ENCODE results near the gene GRM4.

The GRM4 gene

GRCh38 chr6:34126419-34126818, 19.5 kb downstream of the GRM4 start:
- H3K27ac ChIP-seq = no peak overlapping the region
- TF ChIP-seq, protein P1, sequence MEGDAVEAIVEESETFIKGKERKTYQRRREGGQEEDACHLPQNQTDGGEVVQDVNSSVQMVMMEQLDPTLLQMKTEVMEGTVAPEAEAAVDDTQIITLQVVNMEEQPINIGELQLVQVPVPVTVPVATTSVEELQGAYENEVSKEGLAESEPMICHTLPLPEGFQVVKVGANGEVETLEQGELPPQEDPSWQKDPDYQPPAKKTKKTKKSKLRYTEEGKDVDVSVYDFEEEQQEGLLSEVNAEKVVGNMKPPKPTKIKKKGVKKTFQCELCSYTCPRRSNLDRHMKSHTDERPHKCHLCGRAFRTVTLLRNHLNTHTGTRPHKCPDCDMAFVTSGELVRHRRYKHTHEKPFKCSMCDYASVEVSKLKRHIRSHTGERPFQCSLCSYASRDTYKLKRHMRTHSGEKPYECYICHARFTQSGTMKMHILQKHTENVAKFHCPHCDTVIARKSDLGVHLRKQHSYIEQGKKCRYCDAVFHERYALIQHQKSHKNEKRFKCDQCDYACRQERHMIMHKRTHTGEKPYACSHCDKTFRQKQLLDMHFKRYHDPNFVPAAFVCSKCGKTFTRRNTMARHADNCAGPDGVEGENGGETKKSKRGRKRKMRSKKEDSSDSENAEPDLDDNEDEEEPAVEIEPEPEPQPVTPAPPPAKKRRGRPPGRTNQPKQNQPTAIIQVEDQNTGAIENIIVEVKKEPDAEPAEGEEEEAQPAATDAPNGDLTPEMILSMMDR (conservative IDR thresholded peaks at IDR 0.05) = no peak

GRCh38 chr6:34125939-34126338, 19.9 kb downstream of the GRM4 start:
- no peak overlapping the region for H3K27ac ChIP-seq
- TF ChIP-seq, protein P1 (conservative IDR thresholded peaks at IDR 0.05) = no peak

DNA sequence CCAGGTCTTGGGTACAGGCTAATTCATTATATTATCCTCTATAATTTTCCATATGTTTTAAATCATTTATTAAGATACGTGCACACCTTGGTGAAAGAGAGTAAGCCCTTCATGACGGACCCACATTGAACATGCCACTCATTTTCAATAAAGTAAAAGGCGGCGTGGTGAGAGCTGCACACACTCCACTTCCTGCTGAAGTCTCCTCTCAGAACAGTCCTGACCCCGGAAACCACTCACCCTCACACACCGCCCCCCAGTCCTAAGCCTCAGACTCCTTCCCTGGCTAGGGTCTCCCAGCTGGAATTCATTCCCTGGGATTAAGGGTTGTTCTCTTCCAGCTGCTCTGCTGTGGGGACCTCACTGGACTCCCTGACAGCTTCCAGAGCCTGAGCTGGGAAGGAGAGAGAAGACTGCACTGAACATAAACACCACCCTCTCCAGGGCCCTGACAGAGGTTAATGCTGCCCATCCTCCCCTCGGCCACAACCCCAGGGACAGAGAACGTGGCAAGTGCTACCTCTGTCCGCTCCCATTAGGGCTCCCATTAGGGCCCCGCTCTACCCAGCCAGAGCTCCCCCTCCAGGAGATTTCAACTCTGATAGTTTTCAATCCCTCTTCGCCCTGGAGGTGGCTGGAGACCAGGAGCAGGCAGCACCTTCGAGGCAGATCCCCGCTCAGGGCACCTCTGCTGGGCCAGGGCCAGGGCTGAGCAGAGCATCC, 24.8 kb downstream of the GRM4 start:
- TF ChIP-seq, protein P1 (conservative IDR thresholded peaks at IDR 0.05) = no peak
- H3K27ac ChIP-seq = no peak overlapping the region

DNA sequence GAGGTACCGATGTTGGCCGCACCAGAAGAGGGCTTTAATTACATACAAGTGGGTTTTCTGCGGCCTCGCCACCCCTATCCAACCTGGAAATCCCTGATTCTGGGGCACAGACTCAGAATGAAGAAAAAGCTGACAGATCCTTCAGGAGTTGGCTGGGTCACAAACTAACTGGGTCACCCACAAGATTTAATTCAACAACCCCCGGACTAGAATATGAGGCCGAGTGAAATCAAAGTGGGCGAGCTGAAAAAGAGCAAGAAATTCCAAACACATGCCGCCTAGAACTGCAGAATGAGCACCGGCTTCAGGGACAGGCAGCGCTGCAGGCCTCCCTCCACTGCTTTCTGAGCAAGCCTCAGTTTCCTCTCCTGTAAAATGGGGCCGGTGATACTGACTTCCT, 30.0 kb downstream of the GRM4 start:
- H3K27ac ChIP-seq = no peak overlapping the region

DNA sequence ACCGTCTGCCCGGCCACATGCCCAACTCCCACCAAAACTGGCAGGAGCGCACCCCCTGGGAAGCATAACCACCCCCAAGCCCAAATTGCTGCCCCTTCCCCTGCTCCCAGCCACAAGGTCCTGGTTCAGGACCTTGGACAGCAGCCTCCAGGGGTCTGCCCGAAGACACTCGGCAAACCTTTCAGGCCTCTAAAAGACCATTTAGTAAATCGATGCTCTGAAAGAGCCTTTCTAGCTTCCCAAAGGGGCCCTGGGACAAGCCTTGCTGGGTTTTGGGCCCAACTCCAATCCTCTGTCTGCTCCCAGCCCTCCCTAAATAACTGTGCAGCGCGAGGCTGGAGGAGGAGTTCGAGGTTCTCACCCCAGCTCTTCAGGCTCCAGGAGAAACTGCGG, 30.5 kb downstream of the GRM4 start:
- H3K27ac ChIP-seq = no peak overlapping the region
- TF ChIP-seq, protein P1 (conservative IDR thresholded peaks at IDR 0.05) = no peak

More for the DNA sequence above, 30.0 kb downstream of the GRM4 start:
- TF ChIP-seq, protein P1 (conservative IDR thresholded peaks at IDR 0.05) = no peak

- TF ChIP-seq, protein P1 (conservative IDR thresholded peaks at IDR 0.05) = no peak
- no peak overlapping the region for H3K27ac ChIP-seq
Observed at GRCh38 chr6:34114695-34115402, 31.0 kb downstream of the GRM4 start.

DNA sequence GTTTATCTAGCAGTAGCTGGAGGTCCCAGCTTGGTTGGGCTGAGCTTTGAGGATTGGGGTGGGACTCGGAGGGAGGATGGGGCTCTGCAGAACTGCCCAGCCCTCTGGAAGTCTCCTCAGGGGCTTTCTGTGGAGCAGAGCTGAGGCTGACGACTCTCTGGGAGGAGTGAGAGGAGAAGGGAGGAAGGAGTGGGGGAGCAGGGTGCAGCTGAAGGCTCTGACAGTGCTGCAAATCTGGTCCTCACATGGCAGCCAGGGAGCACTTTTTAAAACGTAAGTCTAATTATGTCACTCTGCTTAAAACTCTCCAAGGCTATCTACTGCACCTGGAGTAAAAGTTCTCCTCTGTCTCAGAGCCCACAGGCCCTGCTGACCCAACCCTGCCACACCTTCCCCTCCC, 32.4 kb downstream of the GRM4 start:
- TF ChIP-seq, protein P1 (conservative IDR thresholded peaks at IDR 0.05) = no peak
- no peak overlapping the region for H3K27ac ChIP-seq
